Activated CD4-positive, alpha-beta T cell treated with anti-CD3 and anti-CD28 coated beads, Interleukin-2, amount 50 U/mL, for 48 hours (primary cell): ENCODE results near the gene CDK8.

Experiments used
- DNase-seq, 2 experiments: peaks; one replicate each; pipeline ENCODE4 v3.0.0-alpha.2; 2020

CDK8 gene

GRCh38 chr13:26400545-26400944 lies 146.6 kb downstream of the CDK8 start:
- no peak for DNase-seq

- DNase-seq = no peak
These were observed 147.1 kb downstream of the CDK8 start for GRCh38 chr13:26401069-26401468.

- DNase-seq = no peak
These were observed 147.7 kb downstream of the CDK8 start for GRCh38 chr13:26401578-26402021.

GRCh38 chr13:26406791-26407190 lies 152.9 kb downstream of the CDK8 start:
- no peak for DNase-seq

- no peak for DNase-seq
These were observed 157.3 kb downstream of the CDK8 start for GRCh38 chr13:26411206-26411605.

- DNase-seq = no peak
These were observed 158.3 kb downstream of the CDK8 start for GRCh38 chr13:26412263-26412662.

GRCh38 chr13:26412936-26413716 lies 159.2 kb downstream of the CDK8 start:
- no peak for DNase-seq

GRCh38 chr13:26420282-26420960 lies 166.5 kb downstream of the CDK8 start:
- no peak for DNase-seq

GRCh38 chr13:26422036-26422435 lies 168.1 kb downstream of the CDK8 start:
- no peak for DNase-seq

GRCh38 chr13:26423629-26424028 lies 169.7 kb downstream of the CDK8 start:
- DNase-seq = no peak

- DNase-seq = no peak
These were observed 170.3 kb downstream of the CDK8 start for GRCh38 chr13:26424181-26424580.

- no peak for DNase-seq
These were observed 171.8 kb downstream of the CDK8 start for GRCh38 chr13:26425443-26426358.

- DNase-seq = no peak
These were observed 179.8 kb downstream of the CDK8 start for GRCh38 chr13:26433776-26434175.

- no peak for DNase-seq
These were observed 181.2 kb downstream of the CDK8 start for GRCh38 chr13:26435171-26435570.

GRCh38 chr13:26435646-26436045 lies 181.7 kb downstream of the CDK8 start:
- DNase-seq = no peak

GRCh38 chr13:26436914-26437313 lies 183.0 kb downstream of the CDK8 start:
- DNase-seq = no peak

- DNase-seq = no peak
These were observed 186.2 kb downstream of the CDK8 start for GRCh38 chr13:26440111-26440510.

GRCh38 chr13:26441476-26441875 lies 187.5 kb downstream of the CDK8 start:
- no peak for DNase-seq

- no peak for DNase-seq
These were observed 188.6 kb downstream of the CDK8 start for GRCh38 chr13:26442541-26442940.

- no peak for DNase-seq
These were observed 191.2 kb downstream of the CDK8 start for GRCh38 chr13:26445092-26445491.

- no peak for DNase-seq
These were observed 192.8 kb downstream of the CDK8 start for GRCh38 chr13:26446751-26447150.

- DNase-seq = no peak
These were observed 194.1 kb downstream of the CDK8 start for GRCh38 chr13:26448032-26448431.
